B cell (primary cell): Measurements from ENCODE around the gene DNAJC6. TPM values are rescaled to one million over a fixed set of nuclear protein-coding genes. Genes with fewer than 3 reads are reported as not detected.

Experiments used
- ATAC-seq: fragments of 200-7000 bp; cut with Tn5 transposase; one replicate; pipeline ENCODE4 v1.10.0; 2021; ENCODE audit warnings: low read depth, mild to moderate bottlenecking, moderate number of reproducible peaks, moderate library complexity
- CTCF ChIA-PET: fragments of 350-600 bp; sonication (Branson Sonifier 250); formaldehyde crosslinking; loops from one replicate; lab custom pipeline; 2021; ENCODE audit warnings: antibody characterized with exemption, inconsistent platforms; lab: Charles Lee
- POLR2A ChIA-PET: fragments of 350-600 bp; sonication (Branson Sonifier 250); formaldehyde crosslinking; loops from one replicate; lab custom pipeline; 2021; ENCODE audit warnings: antibody characterized with exemption; lab: Charles Lee
- DNase-seq: peaks from one replicate; pipeline ENCODE4 v3.0.0; 2013
- H2AFZ ChIP-seq: 2 replicates; pipeline ENCODE4 v1.6.1; 2012; ENCODE audit warnings: mild to moderate bottlenecking, low read depth, low read length; ENCODE audit not compliant: insufficient read depth, poor library complexity, severe bottlenecking
- H3K27ac ChIP-seq, 2 donors: 1 replicate in 1 of 2; 2 replicates in 1 of 2; pipeline ENCODE4 v1.5.1; 2012 to 2013; ENCODE audit warnings: low read length in 2 of 2, mild to moderate bottlenecking in 2 of 2, moderate library complexity in 1 of 2
- H3K27me3 ChIP-seq, 4 experiments: fragments of 200-600 bp in 1 of 4; sonication (generic) in 1 of 4; replicated peaks in 1 of 4; 1 replicate in 2 of 4; 2 replicates in 2 of 4; pipeline versions ENCODE4 v1.6.1 to v1.7.0; 2013 to 2016; ENCODE audit warnings: low read length in 3 of 4, mild to moderate bottlenecking in 2 of 4, mixed read lengths in 1 of 4, moderate library complexity in 1 of 4; ENCODE audit not compliant: insufficient read depth in 4 of 4, control insufficient read depth in 3 of 4; ENCODE audit errors: control extremely low read depth in 1 of 4
- H3K36me3 ChIP-seq, 2 experiments: replicated peaks in 1 of 2; 1 replicate in 1 of 2; 2 replicates in 1 of 2; pipeline versions ENCODE4 v1.6.1 to v1.7.1; 2013; ENCODE audit warnings: low read length in 1 of 2; ENCODE audit not compliant: insufficient read depth in 2 of 2, control insufficient read depth in 1 of 2; ENCODE audit errors: control extremely low read depth in 1 of 2, extremely low read depth in 1 of 2
- H3K4me1 ChIP-seq, 2 donors: fragments of 200-600 bp in 1 of 2; sonication (generic) in 1 of 2; 1 replicate in 1 of 2; 2 replicates in 1 of 2; pipeline versions ENCODE4 v1.5.1 to v1.6.1; 2013 to 2017; ENCODE audit warnings: low read length in 2 of 2; ENCODE audit not compliant: control insufficient read depth in 2 of 2, insufficient read depth in 2 of 2
- H3K4me2 ChIP-seq: replicated peaks from 2 replicates; pipeline ENCODE3; 2012; ENCODE audit warnings: mild to moderate bottlenecking, low read depth, low read length; ENCODE audit not compliant: poor library complexity, severe bottlenecking
- H3K4me3 ChIP-seq, 5 experiments: fragments of 200-600 bp in 1 of 5; sonication (generic) in 1 of 5; 1 replicate in 3 of 5; 2 replicates in 2 of 5; pipeline versions ENCODE4 v1.5.1 to v1.7.0; 2011 to 2016; ENCODE audit warnings: low read length in 4 of 5, mild to moderate bottlenecking in 4 of 5, low read depth in 2 of 5, control low read depth in 1 of 5, moderate library complexity in 1 of 5; ENCODE audit not compliant: insufficient read depth in 1 of 5; ENCODE audit errors: control extremely low read depth in 1 of 5, extremely low read depth in 1 of 5
- H3K79me2 ChIP-seq: fragments of 200-600 bp; sonication (generic); one replicate; pipeline ENCODE4 v1.6.0; 2016; ENCODE audit warnings: low read length; ENCODE audit not compliant: control insufficient read depth, insufficient read depth
- H3K9ac ChIP-seq: fragments of 200-600 bp; sonication (generic); 2 replicates; pipeline ENCODE4 v1.6.1; 2017; ENCODE audit warnings: mild to moderate bottlenecking, low read length, moderate library complexity
- H3K9me3 ChIP-seq, 3 donors: one replicate each; pipeline versions ENCODE4 v1.6.1 to v1.7.1; 2013; ENCODE audit warnings: low read length in 2 of 3; ENCODE audit not compliant: control insufficient read depth in 2 of 3, insufficient read depth in 1 of 3; ENCODE audit errors: control extremely low read depth in 1 of 3
- H4K20me1 ChIP-seq: 2 replicates; pipeline ENCODE4 v1.6.0; 2012; ENCODE audit warnings: mild to moderate bottlenecking, low read length; ENCODE audit not compliant: insufficient read depth, control insufficient read depth, poor library complexity, severe bottlenecking
- H3K27ac Mint-ChIP-seq: one replicate; pipeline ENCODE4 v1.8.0; 2021; ENCODE audit warnings: mixed read lengths
- H3K27me3 Mint-ChIP-seq: one replicate; pipeline ENCODE4 v1.8.0; 2021; ENCODE audit warnings: mixed read lengths
- H3K4me1 Mint-ChIP-seq: one replicate; pipeline ENCODE4 v1.8.0; 2021; ENCODE audit warnings: mixed read lengths
- H3K4me3 Mint-ChIP-seq: one replicate; pipeline ENCODE4 v1.8.0; 2021; ENCODE audit warnings: mixed read lengths
- H3K9me3 Mint-ChIP-seq: one replicate; pipeline ENCODE4 v1.8.0; 2022; ENCODE audit warnings: mixed read lengths; ENCODE audit not compliant: insufficient read depth
- CTCF ChIP-seq: fragments of 200-600 bp; IDR thresholded peaks from one replicate; pipeline ENCODE4 v1.8.0; 2022; ENCODE audit warnings: antibody characterized with exemption, mild to moderate bottlenecking
- EZH2 ChIP-seq: IDR thresholded peaks from 2 replicates; pipeline ENCODE4 v1.6.1; 2012; ENCODE audit warnings: borderline replicate concordance, low read depth, mild to moderate bottlenecking, moderate library complexity, low read length; ENCODE audit not compliant: insufficient read depth, poor library complexity, severe bottlenecking
- WGBS: methylation state at CpG from one replicate; pipeline ENCODE4 v1.1.5; 2013; ENCODE audit warnings: missing lambda C conversion rate; ENCODE audit not compliant: insufficient coverage; 5-methylcytosine and 5-hydroxymethylcytosine counted together
- intact Hi-C: fragments of 100-400 bp; cut with micrococcal nuclease; formaldehyde crosslinking; loops from one replicate; pipeline ENCODE4 v1.10.0; 2022
- polyA plus RNA-seq: library from polyadenylated mRNA; depleted of rRNA; stranded (reverse); fragments of >200 nt; gene quantifications from 2 replicates; pipeline ENCODE4 v1.2.3, GENCODE V29; 2012
- total RNA-seq, 2 donors: library from RNA; stranded (reverse); fragments of 120-200 nt in 1 of 2; gene quantifications; 1 replicate in 1 of 2; 2 replicates in 1 of 2; pipeline versions ENCODE4 v1.2.3 to v1.2.4, GENCODE V29; 2013 to 2022

The DNAJC6 gene
- total and polyA plus RNA-seq, 2 donors (not counting 1 experiment from before 2014, with no cell fraction given), result 0.12 to 0.69 TPM

- no peak for TF ChIP-seq EZH2
- no peak for TF ChIP-seq CTCF
- ChIA-PET POLR2A (no interaction called here), CTCF (no interaction called here)
These were observed 95.6 kb downstream of the DNAJC6 start for GRCh38 chr1:65404941-65405340.

GRCh38 chr1:65407877-65408276 lies 98.5 kb downstream of the DNAJC6 start:
- no peak overlapping the region for H3K27ac ChIP-seq
- no peak overlapping the region for H3K4me2 ChIP-seq
- no peaks in the 10 kb centered on the region for H4K20me1 ChIP-seq
- intact Hi-C loops, result no loop called here
- Mint-ChIP-seq H3K4me1 (no peaks in the 10 kb centered on the region), H3K4me3 (no peak overlapping the region), H3K27me3 (peaks cover 42% of the 10 kb centered on the region), H3K27ac (no peak overlapping the region), H3K9me3 (peaks cover 4% of the 10 kb centered on the region)
- ChIA-PET CTCF (no interaction called here), POLR2A (no interaction called here)
- no peak for TF ChIP-seq CTCF
- no peak for TF ChIP-seq EZH2
- H3K27me3 ChIP-seq, result no peaks in the 10 kb centered on the region
- H3K4me1 ChIP-seq, result no peaks in the 10 kb centered on the region
- 100% methylated on average over 1 of the region's 2 CpGs for WGBS
- no peak overlapping the region for H3K9ac ChIP-seq
- H2AFZ ChIP-seq, result no peak overlapping the region
- no peaks in the 10 kb centered on the region for H3K9me3 ChIP-seq
- ATAC-seq (no peak), DNase-seq (no peak)
- no peaks in the 10 kb centered on the region for H3K36me3 ChIP-seq
- no peaks in the 10 kb centered on the region for H3K79me2 ChIP-seq
- no peak overlapping the region for H3K4me3 ChIP-seq

More at GRCh38 chr1:65404941-65405340, 95.6 kb downstream of the DNAJC6 start:
- no peaks in the 10 kb centered on the region for H3K4me1 Mint-ChIP-seq
- Histone ChIP-seq H4K20me1 (no peaks in the 10 kb centered on the region), H3K4me1 (no peaks in the 10 kb centered on the region), H3K27me3 (no peaks in the 10 kb centered on the region), H3K36me3 (no peaks in the 10 kb centered on the region), H2AFZ (no peak overlapping the region), H3K79me2 (no peaks in the 10 kb centered on the region), H3K9me3 (no peaks in the 10 kb centered on the region), H3K4me2 (no peak overlapping the region), H3K27ac (no peak overlapping the region), H3K4me3 (no peak overlapping the region), H3K9ac (no peak overlapping the region)
- H3K9me3 Mint-ChIP-seq, result peaks cover 3% of the 10 kb centered on the region
- peaks cover 28% of the 10 kb centered on the region for H3K27me3 Mint-ChIP-seq
- H3K27ac Mint-ChIP-seq, result no peak overlapping the region
- intact Hi-C loops, result no loop called here
- DNase-seq (no peak), ATAC-seq (no peak)
- H3K4me3 Mint-ChIP-seq, result no peak overlapping the region
